MM.1S (cell line): ENCODE measurements around the gene DCP2.

Experiments used
- DNase-seq: peaks from one replicate; pipeline ENCODE4 v3.0.0-alpha.2; 2015
- H2AFZ ChIP-seq: fragments of 300-600 bp; sonication (generic); 2 replicates; pipeline ENCODE4 v1.6.0; 2016; ENCODE audit warnings: antibody characterized with exemption, low read length
- H3F3A ChIP-seq: fragments of 300-600 bp; sonication (generic); 2 replicates; pipeline ENCODE4 v1.6.1; 2016; ENCODE audit warnings: mild to moderate bottlenecking, antibody characterized with exemption, low read length, moderate library complexity, mixed read lengths; ENCODE audit not compliant: insufficient read depth
- H3K27ac ChIP-seq: fragments of 300-600 bp; sonication (generic); 2 replicates; pipeline ENCODE4 v1.5.1; 2016; ENCODE audit warnings: mild to moderate bottlenecking, low read length
- H3K27me3 ChIP-seq: fragments of 300-600 bp; sonication (generic); replicated peaks from 2 replicates; pipeline ENCODE4 v1.6.0; 2016; ENCODE audit warnings: low read length; ENCODE audit not compliant: insufficient read depth
- H3K36me3 ChIP-seq: fragments of 300-600 bp; sonication (generic); replicated peaks from 2 replicates; pipeline ENCODE4 v1.6.1; 2016; ENCODE audit warnings: mild to moderate bottlenecking, low read length, mixed read lengths; ENCODE audit not compliant: insufficient read depth
- H3K4me1 ChIP-seq: fragments of 300-600 bp; sonication (generic); 2 replicates; pipeline ENCODE4 v1.6.1; 2016; ENCODE audit warnings: low read length, mixed read lengths
- H3K4me2 ChIP-seq: fragments of 300-600 bp; sonication (generic); 2 replicates; pipeline ENCODE4 v1.6.0; 2016; ENCODE audit warnings: low read depth, low read length
- H3K4me3 ChIP-seq: fragments of 300-600 bp; sonication (generic); 2 replicates; pipeline ENCODE4 v1.5.1; 2016; ENCODE audit warnings: low read length, mixed read lengths
- H3K79me2 ChIP-seq: fragments of 300-600 bp; sonication (generic); 2 replicates; pipeline ENCODE4 v1.6.1; 2016; ENCODE audit warnings: mixed run types, low read length, mixed read lengths
- H3K9ac ChIP-seq: fragments of 300-600 bp; sonication (generic); 2 replicates; pipeline ENCODE4 v1.6.1; 2016; ENCODE audit warnings: low read length, mixed read lengths
- H3K9me2 ChIP-seq: fragments of 300-600 bp; sonication (generic); replicated peaks from 2 replicates; pipeline ENCODE4 v1.6.1; 2016; ENCODE audit warnings: mild to moderate bottlenecking, low read length, mixed read lengths; ENCODE audit not compliant: insufficient read depth
- H3K9me3 ChIP-seq: fragments of 300-600 bp; sonication (generic); replicated peaks from 2 replicates; pipeline ENCODE4 v1.6.1; 2016; ENCODE audit warnings: mild to moderate bottlenecking, low read length, mixed read lengths; ENCODE audit not compliant: insufficient read depth
- H4K20me1 ChIP-seq: fragments of 300-600 bp; sonication (generic); 2 replicates; pipeline ENCODE4 v1.6.1; 2016; ENCODE audit warnings: mild to moderate bottlenecking, low read length, moderate library complexity, mixed read lengths; ENCODE audit not compliant: insufficient read depth
- EZH2 ChIP-seq: fragments of 300-600 bp; sonication (generic); optimal IDR thresholded peaks from 2 replicates; pipeline ENCODE3; 2017; ENCODE audit warnings: low read depth, mild to moderate bottlenecking, antibody characterized with exemption, low read length, mixed read lengths
- EZH2phosphoT487 ChIP-seq: fragments of 300-600 bp; sonication (generic); IDR thresholded peaks from 2 replicates; pipeline ENCODE4 v1.6.1; 2018; ENCODE audit warnings: antibody characterized with exemption, low read length
- TF ChIP-seq, protein P1 (sequence below): fragments of 300-600 bp; sonication (generic); IDR thresholded peaks from 2 replicates; pipeline ENCODE4 v1.5.1; 2016; ENCODE audit warnings: antibody characterized with exemption, low read length, mixed read lengths

The DCP2 gene

DNA sequence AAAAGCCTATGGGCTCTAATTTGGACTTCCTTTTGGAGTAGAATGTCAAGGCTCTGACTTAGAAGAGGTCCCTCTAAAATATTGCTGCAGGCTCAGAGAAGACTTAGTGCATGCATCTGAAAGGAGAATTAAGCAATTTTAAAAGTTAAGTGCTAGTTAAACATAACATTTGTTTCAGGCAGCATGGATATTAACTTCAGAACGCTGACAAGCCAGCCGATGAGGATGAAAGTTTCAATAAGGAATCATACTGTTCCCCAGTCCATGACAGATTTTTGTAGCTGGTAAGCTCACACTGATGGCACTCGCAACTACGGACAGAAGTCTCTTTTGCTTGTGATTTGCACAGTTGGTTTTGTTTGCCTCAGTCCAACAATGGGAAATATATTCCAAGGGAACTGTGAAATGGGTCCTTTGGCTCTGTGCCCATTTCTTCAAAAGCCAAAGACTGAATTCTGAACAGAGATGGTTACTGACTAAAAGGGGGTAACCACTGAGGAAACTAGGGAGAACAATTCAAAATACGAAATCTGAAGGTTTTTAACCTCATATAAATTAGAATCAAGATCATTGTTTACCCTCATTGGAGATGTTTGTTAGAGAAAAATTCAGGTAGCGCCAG lies 47.6 kb downstream of the DCP2 start:
- H3K36me3 ChIP-seq = peaks cover 13% of the 10 kb centered on the region; the same call in 1 of the 2 replicates

GRCh38 chr5:113025596-113025995 lies 49.0 kb downstream of the DCP2 start:
- H3K9ac ChIP-seq = no peak overlapping the region

More for the DNA sequence above, 47.6 kb downstream of the DCP2 start:
- no peak overlapping the region for H3K4me2 ChIP-seq
- H4K20me1 ChIP-seq = no peaks in the 10 kb centered on the region
- H3K9me3 ChIP-seq = no peaks in the 10 kb centered on the region
- no peaks in the 10 kb centered on the region for H3K9me2 ChIP-seq
- H3K9ac ChIP-seq = no peak overlapping the region
- TF ChIP-seq EZH2phosphoT487 (no peak), EZH2 (no peak)
- TF ChIP-seq, protein P1, sequence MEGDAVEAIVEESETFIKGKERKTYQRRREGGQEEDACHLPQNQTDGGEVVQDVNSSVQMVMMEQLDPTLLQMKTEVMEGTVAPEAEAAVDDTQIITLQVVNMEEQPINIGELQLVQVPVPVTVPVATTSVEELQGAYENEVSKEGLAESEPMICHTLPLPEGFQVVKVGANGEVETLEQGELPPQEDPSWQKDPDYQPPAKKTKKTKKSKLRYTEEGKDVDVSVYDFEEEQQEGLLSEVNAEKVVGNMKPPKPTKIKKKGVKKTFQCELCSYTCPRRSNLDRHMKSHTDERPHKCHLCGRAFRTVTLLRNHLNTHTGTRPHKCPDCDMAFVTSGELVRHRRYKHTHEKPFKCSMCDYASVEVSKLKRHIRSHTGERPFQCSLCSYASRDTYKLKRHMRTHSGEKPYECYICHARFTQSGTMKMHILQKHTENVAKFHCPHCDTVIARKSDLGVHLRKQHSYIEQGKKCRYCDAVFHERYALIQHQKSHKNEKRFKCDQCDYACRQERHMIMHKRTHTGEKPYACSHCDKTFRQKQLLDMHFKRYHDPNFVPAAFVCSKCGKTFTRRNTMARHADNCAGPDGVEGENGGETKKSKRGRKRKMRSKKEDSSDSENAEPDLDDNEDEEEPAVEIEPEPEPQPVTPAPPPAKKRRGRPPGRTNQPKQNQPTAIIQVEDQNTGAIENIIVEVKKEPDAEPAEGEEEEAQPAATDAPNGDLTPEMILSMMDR = no peak
- H3F3A ChIP-seq = peaks cover 29% of the 10 kb centered on the region
- H3K4me1 ChIP-seq = peaks cover 32% of the 10 kb centered on the region
- H3K4me3 ChIP-seq = no peak overlapping the region
- peaks cover 23% of the 10 kb centered on the region; the same call in 1 of the 2 replicates for H3K79me2 ChIP-seq
- no peaks in the 10 kb centered on the region for H3K27me3 ChIP-seq
- H2AFZ ChIP-seq = no peak overlapping the region
- DNase-seq = no peak
- H3K27ac ChIP-seq = peak overlapping the region; percentile 83; the same call in 1 of the 2 replicates

GRCh38 chr5:113026211-113026610 lies 49.6 kb downstream of the DCP2 start:
- no peaks in the 10 kb centered on the region for H3K9me3 ChIP-seq
- no peak for DNase-seq
- no peaks in the 10 kb centered on the region for H3K9me2 ChIP-seq
- peaks cover 29% of the 10 kb centered on the region for H3K4me1 ChIP-seq
- no peak overlapping the region for H3K27ac ChIP-seq
- no peak overlapping the region for H3K9ac ChIP-seq
- no peak overlapping the region for H2AFZ ChIP-seq
- H3K79me2 ChIP-seq = peaks cover 14% of the 10 kb centered on the region; the same call in 1 of the 2 replicates
- TF ChIP-seq, protein P1 = no peak
- TF ChIP-seq EZH2phosphoT487 = no peak
- no peak for TF ChIP-seq EZH2
- peaks cover 29% of the 10 kb centered on the region for H3F3A ChIP-seq
- H3K4me3 ChIP-seq = no peak overlapping the region
- no peak overlapping the region for H3K4me2 ChIP-seq
- H3K27me3 ChIP-seq = no peaks in the 10 kb centered on the region
- peaks cover 13% of the 10 kb centered on the region; the same call in 1 of the 2 replicates for H3K36me3 ChIP-seq
- H4K20me1 ChIP-seq = no peaks in the 10 kb centered on the region

More at GRCh38 chr5:113025596-113025995, 49.0 kb downstream of the DCP2 start:
- H3K4me2 ChIP-seq = no peak overlapping the region
- H3K9me3 ChIP-seq = no peaks in the 10 kb centered on the region
- H3K4me3 ChIP-seq = no peak overlapping the region
- DNase-seq = no peak
- H3K79me2 ChIP-seq = peaks cover 18% of the 10 kb centered on the region; the same call in 1 of the 2 replicates
- no peak overlapping the region for H2AFZ ChIP-seq
- no peak overlapping the region for H3K27ac ChIP-seq
- H3K36me3 ChIP-seq = peaks cover 13% of the 10 kb centered on the region; the same call in 1 of the 2 replicates
- no peaks in the 10 kb centered on the region for H3K27me3 ChIP-seq
- H3K4me1 ChIP-seq = peaks cover 29% of the 10 kb centered on the region
- peaks cover 29% of the 10 kb centered on the region for H3F3A ChIP-seq
- TF ChIP-seq EZH2phosphoT487 (no peak), EZH2 (no peak)
- TF ChIP-seq, protein P1 = no peak
- H4K20me1 ChIP-seq = no peaks in the 10 kb centered on the region
- H3K9me2 ChIP-seq = no peaks in the 10 kb centered on the region
